Stomach (tissue), 4 donors: ENCODE data around the gene ELMO1.

Experiments
- CTCF ChIP-seq, 7 experiments: fragments of 450-650 bp in 4 of 7; fragments of 200-600 bp in 3 of 7; sonication (generic) in 3 of 7; IDR thresholded peaks; one replicate each; pipeline ENCODE4 v1.5.1; 2016 to 2019; ENCODE audit warnings: antibody characterized with exemption in 7 of 7, control low read depth in 2 of 7, mild to moderate bottlenecking in 1 of 7
- EP300 ChIP-seq: sonication (generic); formaldehyde crosslinking; IDR thresholded peaks from one replicate; pipeline ENCODE4 v1.6.1; 2017; ENCODE audit warnings: antibody characterized with exemption
- POLR2A ChIP-seq, 4 donors: fragments of 450-650 bp; IDR thresholded peaks; one replicate each; pipeline ENCODE4 v1.6.1; 2016; ENCODE audit warnings: antibody characterized with exemption in 4 of 4, control low read depth in 2 of 4, mild to moderate bottlenecking in 1 of 4, moderate library complexity in 1 of 4
- POLR2AphosphoS5 ChIP-seq, 3 donors: sonication (generic); formaldehyde crosslinking; IDR thresholded peaks; one replicate each; pipeline ENCODE4 v1.6.1; 2016; ENCODE audit warnings: antibody characterized with exemption in 3 of 3

GRCh38 chr7:37450035-37450434 lies 1.4 kb upstream of the ELMO1 start:
- TF ChIP-seq CTCF (IDR thresholded peaks at IDR 0.05) (no peak), POLR2A (IDR thresholded peaks at IDR 0.05) (no peak), POLR2AphosphoS5 (IDR thresholded peaks at IDR 0.05) (no peak), EP300 (no peak)
